ENCODE data around the gene DNMT1.

DNA sequence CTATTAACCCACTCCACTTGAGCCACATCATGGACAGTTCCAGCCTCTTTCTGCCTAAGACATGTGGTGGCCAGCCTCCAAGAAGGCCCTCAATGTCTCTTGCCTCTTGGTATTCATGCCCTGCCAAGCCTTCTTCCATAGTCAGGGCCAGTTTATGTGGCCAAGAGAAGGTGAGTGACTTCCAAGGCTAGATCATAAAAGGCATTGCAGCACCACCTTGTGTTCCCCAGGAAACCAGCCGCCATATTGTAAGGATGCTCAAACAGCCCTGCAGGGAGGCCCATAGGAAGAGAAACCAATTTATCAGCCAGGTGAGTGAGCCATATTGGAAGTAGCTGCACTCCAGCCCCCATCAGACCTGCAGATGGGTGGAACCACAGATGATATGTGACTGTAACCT, 12.3 kb upstream of the DNMT1 start:
- TF ChIP-seq, protein P1, sequence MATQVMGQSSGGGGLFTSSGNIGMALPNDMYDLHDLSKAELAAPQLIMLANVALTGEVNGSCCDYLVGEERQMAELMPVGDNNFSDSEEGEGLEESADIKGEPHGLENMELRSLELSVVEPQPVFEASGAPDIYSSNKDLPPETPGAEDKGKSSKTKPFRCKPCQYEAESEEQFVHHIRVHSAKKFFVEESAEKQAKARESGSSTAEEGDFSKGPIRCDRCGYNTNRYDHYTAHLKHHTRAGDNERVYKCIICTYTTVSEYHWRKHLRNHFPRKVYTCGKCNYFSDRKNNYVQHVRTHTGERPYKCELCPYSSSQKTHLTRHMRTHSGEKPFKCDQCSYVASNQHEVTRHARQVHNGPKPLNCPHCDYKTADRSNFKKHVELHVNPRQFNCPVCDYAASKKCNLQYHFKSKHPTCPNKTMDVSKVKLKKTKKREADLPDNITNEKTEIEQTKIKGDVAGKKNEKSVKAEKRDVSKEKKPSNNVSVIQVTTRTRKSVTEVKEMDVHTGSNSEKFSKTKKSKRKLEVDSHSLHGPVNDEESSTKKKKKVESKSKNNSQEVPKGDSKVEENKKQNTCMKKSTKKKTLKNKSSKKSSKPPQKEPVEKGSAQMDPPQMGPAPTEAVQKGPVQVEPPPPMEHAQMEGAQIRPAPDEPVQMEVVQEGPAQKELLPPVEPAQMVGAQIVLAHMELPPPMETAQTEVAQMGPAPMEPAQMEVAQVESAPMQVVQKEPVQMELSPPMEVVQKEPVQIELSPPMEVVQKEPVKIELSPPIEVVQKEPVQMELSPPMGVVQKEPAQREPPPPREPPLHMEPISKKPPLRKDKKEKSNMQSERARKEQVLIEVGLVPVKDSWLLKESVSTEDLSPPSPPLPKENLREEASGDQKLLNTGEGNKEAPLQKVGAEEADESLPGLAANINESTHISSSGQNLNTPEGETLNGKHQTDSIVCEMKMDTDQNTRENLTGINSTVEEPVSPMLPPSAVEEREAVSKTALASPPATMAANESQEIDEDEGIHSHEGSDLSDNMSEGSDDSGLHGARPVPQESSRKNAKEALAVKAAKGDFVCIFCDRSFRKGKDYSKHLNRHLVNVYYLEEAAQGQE (IDR thresholded peaks at IDR 0.05; ENCODE audit: insufficient read depth in 1 of 2, low read depth in 2 of 2, low read length in 2 of 2), result no peak
- no peak for TF ChIP-seq SIN3A (IDR thresholded peaks at IDR 0.05; ENCODE audit: borderline replicate concordance, insufficient read depth, low read length)

Data from PFSK-1 (cell line).